ENCODE measurements around the gene AREG. TPM values are rescaled to one million over a fixed set of nuclear protein-coding genes. Genes with fewer than 3 reads are reported as not detected.

AREG gene
- total RNA-seq, 1 experiment from 2014 or later = 739 TPM

GRCh38 chr4:74400395-74400794, 44.5 kb upstream of the AREG start:
- peak; percentile 83 for ATAC-seq
- POLR2A ChIA-PET = interaction anchor here (1.1 to 1.4 kb wide), 2 partner anchors 42 to 44 kb away, joined by 3 to 5 read pairs; partner anchors contain the start of gene AREG
- no TSS peak for BruUV-seq (replicated peaks)

GRCh38 chr4:74402692-74403456, 42.1 kb upstream of the AREG start:
- no peaks in the 10 kb centered on the region for H3K9me3 ChIP-seq (ENCODE audit: control insufficient read depth in 1 of 2, insufficient read depth in 1 of 2, low read depth in 1 of 2, low read length in 2 of 2)
- H3K4me1 ChIP-seq (ENCODE audit: control insufficient read depth in 1 of 2, insufficient read depth in 2 of 2, low read length in 2 of 2) = peaks cover 4 to 25% of the 10 kb centered on the region in 2 experiments; a peak in 3 of 4 replicates
- BruUV-seq (replicated peaks) = no TSS peak
- no peaks in the 10 kb centered on the region for H3K36me3 ChIP-seq (ENCODE audit: control insufficient read depth in 1 of 2, insufficient read depth in 2 of 2, low read length in 2 of 2)
- ChIA-PET RAD21 (ENCODE audit: low non-redundant PET in 1 of 2, low total read pairs in 2 of 2, uncharacterized antibody in 2 of 2, unreplicated experiment in 2 of 2) (no interaction called here), POLR2A (interaction anchor here (1.5 kb wide), 1 partner anchor 42 kb away, joined by 5 read pairs; the partner anchor contains the start of gene AREG), CTCF (no interaction called here)
- DNase-seq (ENCODE audit: low read depth, low spot score) (no peak), ATAC-seq (no peak)
- no peaks in the 10 kb centered on the region for H3K79me2 ChIP-seq (ENCODE audit: insufficient read depth, low read length)
- no peaks in the 10 kb centered on the region for H4K20me1 ChIP-seq (ENCODE audit: insufficient read depth)
- H3K9ac ChIP-seq (ENCODE audit: low read length) = no peak overlapping the region
- H3K9me2 ChIP-seq (ENCODE audit: insufficient read depth) = no peaks in the 10 kb centered on the region; the same call in 1 of the 2 replicates
- H3K4me2 ChIP-seq (ENCODE audit: low read length) = no peak overlapping the region
- peak overlapping the region; percentile 3 for H2AFZ ChIP-seq (ENCODE audit: low read depth, low read length, poor library complexity, severe bottlenecking)
- intact Hi-C loops (cut with micrococcal nuclease) = no loop called here
- H3K4me3 ChIP-seq (replicated peaks in 1 of 2; ENCODE audit: low read depth in 1 of 2, low read length in 2 of 2) = no peak overlapping the region
- no peak overlapping the region for H3K27ac ChIP-seq (ENCODE audit: low read depth, low read length)
- H3K27me3 ChIP-seq (ENCODE audit: insufficient read depth, low read length) = no peaks in the 10 kb centered on the region
- TF ChIP-seq EZH2phosphoT487 (IDR thresholded peaks at IDR 0.05; ENCODE audit: borderline replicate concordance) = no peak
- TF ChIP-seq ATF3 (IDR thresholded peaks at IDR 0.05) = no peak
- TF ChIP-seq CEBPB (IDR thresholded peaks at IDR 0.05; ENCODE audit: low read depth) = no peak
- no peak for TF ChIP-seq SIN3A (IDR thresholded peaks at IDR 0.05; ENCODE audit: low read depth)
- no peak for TF ChIP-seq YY1 (IDR thresholded peaks at IDR 0.05; ENCODE audit: extremely low read depth, insufficient replicate concordance, low read depth, low read length)
- TF ChIP-seq REST (IDR thresholded peaks at IDR 0.05; ENCODE audit: low read depth) = no peak

More at GRCh38 chr4:74400395-74400794, 44.5 kb upstream of the AREG start:
- Histone ChIP-seq H3K27ac (ENCODE audit: low read depth, low read length) (0 out of 2 replicates have a peak overlapping the region, but pooled peaks have one; percentile 12), H3K9ac (ENCODE audit: low read length) (no peak overlapping the region), H3K36me3 (ENCODE audit: control insufficient read depth in 1 of 2, insufficient read depth in 2 of 2, low read length in 2 of 2) (no peaks in the 10 kb centered on the region), H2AFZ (ENCODE audit: low read depth, low read length, poor library complexity, severe bottlenecking) (peak overlapping the region; percentile 76), H3K9me2 (ENCODE audit: insufficient read depth) (no peaks in the 10 kb centered on the region; the same call in 1 of the 2 replicates), H3K4me3 (replicated peaks in 1 of 2; ENCODE audit: low read depth in 1 of 2, low read length in 2 of 2) (no peak overlapping the region), H3K4me1 (ENCODE audit: control insufficient read depth in 1 of 2, insufficient read depth in 2 of 2, low read length in 2 of 2) (peaks cover 9 to 32% of the 10 kb centered on the region in 2 experiments), H3K79me2 (ENCODE audit: insufficient read depth, low read length) (no peaks in the 10 kb centered on the region), H3K9me3 (ENCODE audit: control insufficient read depth in 1 of 2, insufficient read depth in 1 of 2, low read depth in 1 of 2, low read length in 2 of 2) (no peaks in the 10 kb centered on the region), H4K20me1 (ENCODE audit: insufficient read depth) (no peaks in the 10 kb centered on the region), H3K4me2 (ENCODE audit: low read length) (peak overlapping the region; percentile 41; the same call in 1 of the 2 replicates), H3K27me3 (ENCODE audit: insufficient read depth, low read length) (no peaks in the 10 kb centered on the region)
- CTCF ChIA-PET = no interaction called here
- DNase-seq (ENCODE audit: low read depth, low spot score) = no peak
- intact Hi-C loops (cut with micrococcal nuclease) = no loop called here
- RAD21 ChIA-PET (ENCODE audit: low non-redundant PET in 1 of 2, low total read pairs in 2 of 2, uncharacterized antibody in 2 of 2, unreplicated experiment in 2 of 2) = no interaction called here
- no peak for TF ChIP-seq ZNF274 (IDR thresholded peaks at IDR 0.05; ENCODE audit: low read depth, low read length)
- no peak for TF ChIP-seq ELF1 (IDR thresholded peaks at IDR 0.05; ENCODE audit: borderline replicate concordance, low read depth)
- TF ChIP-seq CBX3 (IDR thresholded peaks at IDR 0.05; ENCODE audit: low read depth) = 0 out of 2 replicates have a peak, but pooled peaks have one; percentile 21
- TF ChIP-seq SIN3A (IDR thresholded peaks at IDR 0.05; ENCODE audit: low read depth) = no peak
- peak; percentile 44; the same call in 1 of the 2 replicates for TF ChIP-seq MAX (IDR thresholded peaks at IDR 0.05)
- TF ChIP-seq ATF3 (IDR thresholded peaks at IDR 0.05) = no peak
- TF ChIP-seq JUND (IDR thresholded peaks at IDR 0.05) = no peak

Measured in HCT116 (cell line).